GM21825 (cell line): ENCODE measurements around the gene P2RX3.
"Not testable (repeated sequence)": the region's sequence is repeated elsewhere in the genome, so short reads cannot be mapped to it uniquely, and the experiment has no call there.

Experiments
- ATAC-seq: cut with Tn5 transposase; IDR thresholded peaks from one replicate; pipeline ENCODE4 v1.9.1; 2021; ENCODE audit warnings: mild to moderate bottlenecking, moderate library complexity; ENCODE audit not compliant: unreplicated experiment

Gene P2RX3

DNA sequence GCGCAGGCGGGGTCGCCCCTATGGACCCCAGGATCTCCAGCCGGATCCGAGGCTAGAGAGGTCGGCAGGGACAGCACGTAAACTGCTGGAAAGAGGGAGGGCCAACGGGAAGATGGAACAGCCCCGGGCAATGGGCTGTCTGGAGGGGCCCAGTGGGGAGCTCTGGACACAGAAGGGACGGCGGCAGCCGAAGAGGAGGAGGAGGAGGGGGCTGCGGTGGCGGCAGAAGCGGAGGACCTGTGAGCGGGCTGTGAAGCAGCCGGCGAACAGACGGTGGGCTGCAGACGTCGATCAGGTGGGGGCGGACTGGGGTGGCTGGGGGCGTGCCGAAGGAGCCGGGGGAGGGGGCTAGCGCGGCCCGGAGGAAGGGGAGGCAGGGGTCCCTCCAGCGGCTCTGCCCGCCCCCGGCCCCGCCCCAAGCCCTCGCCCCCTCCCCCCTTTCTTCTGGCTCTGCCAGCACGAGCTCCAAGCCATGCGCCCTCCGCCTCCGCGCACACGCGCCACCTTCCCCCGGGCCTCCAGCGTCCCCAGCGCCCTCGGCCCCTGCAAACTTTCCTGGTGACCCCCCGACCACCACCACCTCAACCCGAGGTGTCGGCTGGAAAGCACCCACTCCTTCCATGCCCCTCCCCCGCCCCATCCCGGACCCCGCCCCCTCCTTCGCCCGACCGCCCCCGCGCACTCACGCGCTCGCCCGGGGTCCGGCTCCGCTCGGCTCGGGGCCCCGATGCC is 13.8 kb upstream of the P2RX3 start:
- ATAC-seq = no peak

DNA sequence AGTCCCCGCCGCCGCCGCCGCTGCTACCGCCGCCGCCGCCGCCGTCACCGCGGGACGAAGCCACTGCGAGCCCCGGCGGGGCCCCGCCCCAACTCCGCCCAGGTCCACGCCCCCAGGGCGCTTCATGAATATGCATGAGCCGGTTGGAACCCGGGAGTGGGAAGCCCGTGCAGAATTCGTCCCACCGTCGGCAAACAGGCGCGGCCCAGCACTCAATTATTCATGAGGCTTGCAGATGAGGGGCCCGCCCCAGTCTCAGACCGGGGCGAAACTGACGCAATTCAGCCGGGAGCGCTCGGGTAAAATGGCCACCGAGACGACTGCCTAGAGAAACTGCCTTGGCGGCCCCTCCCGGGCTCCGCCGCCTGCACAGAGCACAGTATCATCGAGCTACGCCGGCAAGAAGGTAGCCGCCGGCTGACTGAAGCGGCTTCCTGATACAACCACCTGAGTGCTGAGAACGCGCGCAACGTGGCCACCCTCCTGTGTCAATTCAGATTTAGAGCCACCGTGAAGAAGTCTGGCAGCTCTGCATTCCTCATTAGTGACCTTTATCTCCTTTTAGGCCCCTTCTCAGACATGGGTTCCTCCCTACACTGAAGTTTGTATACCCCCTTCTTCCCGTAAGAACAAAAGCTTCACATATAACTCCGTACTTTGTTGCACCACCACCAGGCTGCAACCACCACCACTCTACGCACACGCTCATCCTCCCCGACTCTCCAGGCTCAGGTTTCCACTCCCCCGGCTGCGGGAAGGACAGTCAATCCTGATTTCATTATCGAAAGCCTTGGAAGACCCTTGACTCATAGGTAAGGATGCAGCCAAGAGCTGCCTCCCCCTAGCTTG is 13.0 kb upstream of the P2RX3 start, which contains the start of gene TNKS1BP1:
TNKS1BP1 (minus strand) TSS at position 67 of the 849 bp plus-strand sequence. CDS start 3,067 bp downstream, outside the sequence.
- peak; percentile 87 for ATAC-seq

DNA sequence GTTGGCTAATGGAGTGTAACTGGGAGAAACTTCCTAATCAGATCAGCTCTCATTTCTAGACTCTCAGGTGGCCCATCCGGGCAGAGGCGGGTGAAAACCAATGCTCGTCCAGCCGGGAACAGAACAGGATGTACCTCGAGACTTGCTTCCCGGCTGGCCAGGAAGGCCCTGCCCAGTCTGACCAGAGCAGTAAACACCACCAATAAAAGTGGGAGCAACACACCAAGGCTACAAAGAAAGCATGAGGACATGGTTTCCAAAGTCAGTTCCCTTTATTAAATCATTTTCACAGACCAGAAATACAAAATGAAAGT is 12.5 kb upstream of the P2RX3 start:
- no peak for ATAC-seq

DNA sequence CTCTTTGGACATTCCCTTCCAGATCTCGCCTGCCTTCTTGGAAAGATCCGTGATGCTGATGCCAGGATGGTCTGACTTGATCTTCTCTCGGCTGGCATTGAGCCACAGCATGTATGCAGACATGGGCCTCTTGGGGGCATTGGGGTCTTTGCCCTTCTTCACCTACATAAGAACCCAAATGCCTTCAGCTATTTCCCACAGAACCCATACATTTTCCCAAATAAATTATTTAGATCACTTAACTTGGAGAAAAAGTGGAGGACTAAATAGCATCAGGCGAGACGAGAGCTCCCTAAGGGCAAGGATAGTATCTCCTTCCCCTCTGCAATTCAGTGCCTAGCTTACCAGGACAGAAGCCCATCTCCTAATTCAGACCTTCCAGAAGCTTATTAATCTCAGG is 10.4 kb upstream of the P2RX3 start:
- ATAC-seq = no peak

DNA sequence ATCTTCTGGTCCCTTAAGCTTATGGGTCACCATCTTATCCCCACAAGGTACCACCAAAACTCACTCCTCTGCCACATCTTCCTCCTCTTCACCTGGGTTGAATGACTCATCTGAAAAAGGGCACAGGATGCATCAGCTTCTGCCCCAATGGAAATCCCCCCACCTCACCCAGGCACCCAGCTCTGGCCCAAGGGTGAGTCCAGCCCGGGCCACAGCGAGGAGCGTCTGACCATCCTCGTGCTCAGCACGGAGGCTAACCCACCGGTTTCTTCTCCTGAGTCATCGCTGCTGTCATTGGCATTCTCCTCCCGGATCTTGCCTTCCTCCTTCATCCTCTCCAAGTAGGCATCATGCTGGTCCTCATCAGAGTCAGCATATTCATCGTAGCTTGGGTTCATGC is 8.1 kb upstream of the P2RX3 start:
- ATAC-seq = no peak

DNA sequence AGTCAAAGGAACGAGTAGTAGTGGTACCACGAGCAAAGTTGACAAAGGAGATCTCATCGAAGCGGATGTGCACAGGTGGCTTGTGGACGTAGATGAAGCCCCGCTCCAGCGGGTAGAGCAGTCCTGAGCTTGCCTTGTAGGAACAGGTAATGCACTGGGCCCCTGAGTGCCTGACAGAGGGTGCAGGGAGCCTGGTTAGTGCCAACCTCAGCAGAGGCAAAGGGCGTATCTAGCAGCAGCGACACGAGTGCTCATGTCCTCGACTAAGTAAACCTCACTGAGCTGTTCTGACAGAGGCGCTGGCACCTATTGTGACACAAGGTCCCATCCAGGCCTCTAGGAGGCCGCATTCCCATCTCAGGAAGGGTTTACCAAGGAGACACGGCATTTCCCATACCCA is 6.4 kb upstream of the P2RX3 start:
- ATAC-seq = no peak

DNA sequence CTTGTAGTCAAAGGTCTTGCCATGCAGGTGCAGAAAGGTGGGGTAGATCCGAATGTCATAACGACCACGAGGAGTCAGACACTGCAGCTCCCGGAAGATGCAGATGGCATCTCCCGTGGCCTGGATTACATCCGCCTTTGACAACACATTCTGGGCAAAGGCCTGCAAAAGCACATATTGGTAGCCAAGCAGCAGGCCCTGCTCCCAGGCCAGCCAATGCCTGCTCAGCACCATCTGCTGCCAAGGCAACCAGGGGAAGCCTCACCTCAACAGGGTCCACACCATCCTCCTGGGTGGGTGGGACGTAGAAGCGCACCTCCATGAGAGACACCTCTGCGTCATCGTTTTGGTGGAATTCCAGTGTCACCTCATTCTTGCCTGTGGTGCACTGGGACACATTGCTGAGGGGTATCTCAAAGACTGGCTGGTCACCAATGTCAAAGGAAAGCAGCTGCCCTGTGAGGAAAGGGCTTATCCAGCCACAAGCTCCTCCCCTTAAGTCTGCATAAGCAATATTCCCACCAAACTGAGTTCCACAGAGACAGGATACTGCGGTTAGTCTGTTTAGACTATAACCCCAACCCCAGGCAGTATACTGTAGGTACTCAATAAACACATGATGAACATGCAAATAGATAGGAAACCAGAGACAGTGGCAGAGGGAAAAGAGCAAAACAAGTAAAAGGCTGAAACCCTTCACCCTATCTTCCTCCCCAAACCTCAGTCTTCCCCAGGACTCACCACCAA is 5.3 kb upstream of the P2RX3 start:
- no peak for ATAC-seq

DNA sequence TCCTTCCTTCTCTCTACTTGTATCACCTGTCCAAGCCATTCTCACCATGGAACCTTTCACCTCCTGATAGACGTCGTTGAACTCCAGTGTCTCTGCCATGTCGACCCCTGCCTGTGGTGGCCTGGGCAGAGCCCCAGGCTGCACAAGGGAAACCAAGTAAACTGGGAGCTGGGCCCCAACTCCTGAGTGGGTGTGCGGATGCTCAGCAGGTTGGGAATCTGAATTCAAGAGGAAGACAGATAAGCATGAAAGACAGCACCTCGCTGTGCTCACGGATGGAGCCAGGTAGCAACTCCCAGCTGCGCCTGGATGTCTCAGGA is 3.2 kb upstream of the P2RX3 start:
- no peak for ATAC-seq

DNA sequence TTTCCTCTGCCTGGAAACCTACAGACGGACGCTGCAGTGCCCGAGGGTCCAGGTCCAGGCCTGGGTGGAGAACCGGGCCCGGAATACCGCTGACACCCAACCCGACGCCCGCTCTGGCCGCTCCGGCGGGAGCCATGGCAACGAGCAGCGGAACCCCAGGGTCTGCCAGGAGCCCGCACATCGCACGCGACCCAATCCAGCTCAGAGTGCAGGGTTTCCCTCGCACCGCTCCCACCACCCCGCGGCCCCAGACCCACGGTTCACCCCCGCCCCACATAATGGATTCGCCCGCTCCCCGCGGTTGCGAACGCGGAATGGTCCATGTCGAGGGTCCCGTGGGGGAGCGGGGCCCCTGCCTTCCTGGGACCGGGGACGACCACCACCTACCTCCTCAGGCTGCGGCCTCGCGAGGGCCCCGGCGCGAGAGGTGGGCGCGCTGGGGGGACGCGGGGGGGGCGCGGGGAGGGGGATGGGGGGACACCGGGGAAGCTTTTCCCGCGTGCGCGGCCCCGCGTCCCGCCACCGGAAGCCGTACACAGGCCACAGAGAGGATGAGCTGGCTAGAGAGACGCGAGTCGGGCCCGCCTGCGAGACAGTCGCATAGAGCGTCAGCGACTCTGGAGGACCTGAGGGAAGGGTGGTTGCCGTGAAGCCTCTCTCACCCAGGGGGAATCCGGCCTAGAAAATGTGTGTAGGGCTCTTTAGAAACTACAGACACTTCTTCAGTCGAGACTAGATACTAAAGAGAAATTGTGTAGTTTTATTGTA is 2.6 kb upstream of the P2RX3 start, which contains the start of gene SSRP1:
SSRP1 (minus strand) TSS at position 550 of the 768 bp plus-strand sequence. CDS start 771 bp downstream, outside the sequence.
- peak; percentile 99 for ATAC-seq

DNA sequence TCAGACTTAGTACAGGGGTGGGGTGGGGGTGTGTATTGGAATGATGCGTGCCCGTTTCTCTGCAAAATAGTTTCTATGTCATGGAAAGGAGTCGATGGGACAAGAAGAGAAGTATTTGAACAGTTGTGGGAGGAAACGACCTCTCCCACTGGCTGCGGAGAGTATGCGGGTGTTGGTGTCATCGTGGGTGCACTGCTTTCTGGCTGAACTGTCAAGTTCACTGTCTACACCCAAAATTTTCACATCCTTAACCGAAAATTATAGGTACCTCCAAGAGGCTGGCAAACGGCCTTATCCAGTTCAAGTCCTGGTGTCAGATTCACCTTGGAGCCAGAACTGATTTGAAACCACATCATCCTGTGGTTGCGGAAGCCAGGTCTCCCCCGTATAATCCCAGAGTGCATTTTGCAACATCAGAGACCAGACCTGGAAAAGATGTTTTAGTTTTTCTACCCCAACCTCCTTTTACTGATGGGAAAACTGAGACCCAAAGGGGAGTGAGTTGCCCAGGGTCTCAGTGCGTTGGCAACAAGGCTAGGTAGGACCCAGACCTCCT is 2.0 kb upstream of the P2RX3 start:
- no peak for ATAC-seq

DNA sequence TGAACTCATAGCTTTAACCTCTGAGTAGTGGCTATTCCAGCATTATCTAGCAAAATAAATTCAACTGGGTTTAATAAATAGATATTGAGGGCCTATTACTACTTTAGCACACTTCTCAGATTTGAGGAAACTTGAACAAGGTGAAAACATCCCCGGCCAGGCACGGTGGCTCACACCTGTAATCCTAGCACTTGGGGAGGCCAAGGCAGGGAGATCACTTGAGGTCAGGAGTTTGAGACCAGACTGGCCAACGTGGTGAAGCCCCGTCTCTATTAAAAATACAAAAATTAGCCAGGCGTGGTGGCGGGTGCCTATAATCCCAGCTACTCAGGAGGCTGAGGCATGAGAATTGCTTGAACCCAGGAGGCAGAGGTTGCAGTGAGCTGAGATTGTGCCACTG is 1.3 kb upstream of the P2RX3 start:
- not testable (repeated sequence) for ATAC-seq

DNA sequence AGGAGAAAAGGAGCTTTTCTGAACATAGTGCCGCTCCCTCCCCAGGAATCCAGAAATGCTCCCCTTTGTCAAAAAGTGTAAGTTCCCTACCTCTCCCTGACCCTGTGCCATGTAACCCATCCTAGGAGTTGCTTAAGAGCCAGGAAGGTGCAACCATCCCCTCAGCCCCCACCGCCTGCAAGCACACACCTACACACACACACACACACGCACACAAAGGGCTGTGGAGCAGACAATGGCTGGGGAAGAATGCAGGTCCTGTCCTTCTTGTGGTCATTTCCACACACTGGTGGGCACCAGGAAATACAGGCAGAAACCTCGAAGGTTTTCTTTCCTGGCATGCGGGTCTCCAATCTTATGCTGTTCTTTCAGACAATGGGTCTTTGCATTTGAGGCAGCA is 1.2 kb downstream of the P2RX3 start:
- ATAC-seq = no peak

DNA sequence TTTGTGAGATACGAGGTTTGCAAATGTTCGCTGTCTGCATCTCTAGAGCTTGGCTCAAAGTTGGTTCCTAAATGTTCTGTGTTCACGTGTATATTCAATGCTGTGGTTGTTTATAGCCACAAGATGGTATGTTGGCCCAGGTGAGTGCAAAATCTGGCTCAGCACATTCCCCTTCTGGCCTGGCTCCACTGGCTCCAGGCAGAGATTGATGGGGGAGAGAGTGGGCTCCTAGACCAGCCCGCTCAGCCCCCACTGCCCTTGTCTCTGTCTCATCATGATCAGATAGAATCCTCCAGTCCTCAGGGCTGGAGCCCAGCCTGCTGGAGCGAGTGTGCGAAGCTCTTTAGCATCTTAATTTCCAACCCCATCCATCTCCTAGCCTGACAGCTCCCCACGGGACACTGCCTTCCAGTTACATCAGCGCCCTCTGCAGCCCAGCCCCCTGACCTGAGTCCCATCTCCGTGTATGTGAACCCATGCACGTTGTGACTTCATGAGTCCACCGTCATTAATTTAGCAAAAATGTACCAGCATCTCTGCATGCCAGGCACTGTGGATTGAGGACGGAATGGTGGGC is 2.0 kb downstream of the P2RX3 start:
- no peak for ATAC-seq

DNA sequence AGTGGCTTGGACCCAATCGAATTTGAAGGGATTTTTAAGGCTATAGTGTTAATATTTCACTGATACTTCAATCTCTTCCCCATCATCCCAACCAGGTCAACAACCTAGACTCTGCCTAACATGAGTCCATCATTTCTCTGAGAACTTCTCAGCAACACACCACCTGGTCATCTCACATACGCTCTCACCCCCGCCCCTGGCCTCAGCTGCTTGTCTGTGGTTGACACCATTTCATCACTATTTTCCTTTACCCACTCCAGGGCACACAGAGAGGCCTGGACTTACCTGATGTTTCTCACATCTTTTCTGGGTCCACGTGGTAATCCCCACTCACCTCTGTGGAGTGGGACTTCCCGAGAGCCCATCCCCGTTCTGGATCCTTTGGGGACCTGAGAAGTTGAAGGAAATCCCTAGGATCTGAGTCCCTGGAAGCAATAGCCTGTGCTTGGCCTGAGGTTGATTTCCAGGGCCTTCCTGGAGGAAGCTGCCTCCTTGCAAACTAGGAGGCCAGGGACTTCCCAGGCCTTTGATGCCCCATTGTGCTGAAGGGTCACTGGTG is 3.2 kb downstream of the P2RX3 start:
- no peak for ATAC-seq

DNA sequence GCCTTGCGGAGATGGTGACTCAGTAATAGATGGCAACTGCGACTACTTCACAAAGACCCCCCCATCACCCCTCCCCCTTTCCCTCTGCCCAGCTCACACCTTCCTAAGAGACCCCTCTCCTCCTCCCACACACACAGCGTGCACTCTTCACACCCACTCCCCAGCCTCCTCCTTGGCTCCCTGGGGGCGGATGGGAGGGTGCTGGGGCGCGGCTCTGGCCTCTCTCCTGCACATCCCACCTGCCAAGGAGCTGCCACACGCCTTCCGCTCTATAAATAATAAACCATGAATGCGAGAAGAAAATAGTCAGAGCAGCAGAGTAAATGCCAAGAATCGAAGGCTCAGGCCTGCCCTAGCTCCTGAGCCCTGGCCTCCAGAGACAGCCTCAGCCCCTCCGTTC is 4.5 kb downstream of the P2RX3 start:
- no peak for ATAC-seq

DNA sequence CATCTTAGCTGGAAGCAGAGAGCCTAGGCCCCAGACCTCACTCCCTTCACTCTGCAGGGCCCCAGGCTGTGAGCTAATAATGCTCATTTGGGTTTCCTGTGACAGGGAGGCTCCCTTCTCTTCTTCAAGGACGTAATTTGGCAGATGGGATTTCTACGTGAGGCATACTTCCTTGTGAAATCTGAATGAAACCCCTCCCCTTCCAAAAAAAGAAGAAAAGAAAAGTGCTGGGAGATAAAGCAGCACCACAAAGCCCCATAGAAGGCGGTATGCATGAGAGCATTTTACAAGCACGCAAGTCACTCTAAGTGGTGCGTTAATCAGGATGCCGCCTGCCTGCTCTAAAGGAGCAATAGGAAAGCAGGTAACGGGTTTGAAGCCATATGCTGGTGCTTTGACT is 5.7 kb downstream of the P2RX3 start:
- ATAC-seq = no peak

DNA sequence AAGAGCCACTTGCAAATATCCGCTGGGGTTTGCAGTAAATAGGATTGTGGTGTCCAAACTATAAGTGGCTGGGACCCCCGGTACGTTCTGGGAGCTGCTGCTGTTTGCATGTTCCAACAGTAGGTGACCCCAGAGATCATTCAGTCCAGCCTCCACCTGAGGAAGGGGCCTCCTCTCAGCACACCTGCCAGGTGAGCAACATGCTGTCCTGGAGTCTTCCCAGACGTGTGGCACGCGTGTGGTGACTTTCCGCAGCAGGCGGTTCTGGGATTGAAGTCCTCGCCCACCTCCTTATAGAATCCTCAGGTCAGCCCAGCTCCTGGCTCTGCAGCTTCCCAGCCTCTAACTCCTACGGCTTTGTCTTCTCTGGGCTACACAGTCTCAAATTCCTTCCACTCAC is 6.7 kb downstream of the P2RX3 start:
- no peak for ATAC-seq

DNA sequence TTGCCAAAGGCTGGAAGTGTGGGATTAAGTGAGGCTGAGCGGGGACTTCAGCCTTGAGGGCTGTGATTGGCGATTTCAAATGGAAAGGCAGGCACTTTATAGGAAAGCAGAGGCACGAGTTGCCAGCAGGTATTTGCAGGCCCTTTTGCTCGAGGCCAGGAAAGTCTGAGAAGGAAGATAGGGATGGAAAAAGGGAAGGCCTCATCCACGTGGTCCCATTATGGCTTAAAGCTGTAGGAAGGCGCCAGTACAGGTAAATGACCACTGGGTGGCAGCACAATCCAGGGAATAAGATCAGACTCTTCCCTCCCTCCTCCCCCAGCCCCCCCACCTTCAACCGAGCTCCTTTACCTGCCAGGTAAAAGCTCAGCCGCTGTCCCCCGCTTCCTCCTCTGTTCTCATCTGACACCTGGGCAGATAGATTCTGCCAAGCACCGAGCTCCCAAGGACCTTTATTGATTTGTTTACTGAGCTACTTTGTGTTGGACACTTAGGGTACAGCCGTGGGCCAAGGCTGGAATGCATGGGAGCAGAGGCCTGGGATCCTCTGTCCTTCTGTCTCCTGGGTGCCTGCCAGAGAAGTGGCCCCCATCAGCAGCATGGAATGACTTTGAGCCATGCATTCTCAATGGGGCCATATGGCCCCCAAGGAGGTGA is 7.5 kb downstream of the P2RX3 start:
- ATAC-seq = peak; percentile 77

DNA sequence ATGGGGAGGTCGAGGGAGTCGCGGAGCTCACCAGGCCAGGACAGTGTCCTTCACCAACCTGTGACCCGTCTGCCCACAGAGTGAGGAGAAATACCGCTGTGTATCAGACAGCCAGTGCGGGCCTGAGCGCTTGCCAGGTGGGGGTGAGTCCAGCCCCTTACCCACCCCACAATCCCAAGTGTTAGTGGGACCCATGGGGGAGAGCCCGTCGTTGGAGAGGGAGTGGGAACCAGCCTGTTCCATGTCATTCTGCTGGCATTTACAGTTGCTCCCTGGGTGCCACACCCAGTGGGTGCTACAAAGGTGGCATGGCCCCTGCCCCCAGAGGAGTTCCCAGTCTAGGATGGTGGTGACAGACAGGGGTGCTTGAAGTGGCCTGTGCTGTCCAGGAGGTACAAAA is 9.2 kb downstream of the P2RX3 start:
- no peak for ATAC-seq
